HG02623 (cell line): ENCODE results near the gene HERC2.
"Not testable (repeated sequence)": the region's sequence is repeated elsewhere in the genome, so short reads cannot be mapped to it uniquely, and the experiment has no call there.

ENCODE experiments used
- ATAC-seq: cut with Tn5 transposase; IDR thresholded peaks from one replicate; pipeline ENCODE4 v1.9.1; 2021; ENCODE audit warnings: moderate library complexity; ENCODE audit not compliant: unreplicated experiment

HERC2 gene

DNA sequence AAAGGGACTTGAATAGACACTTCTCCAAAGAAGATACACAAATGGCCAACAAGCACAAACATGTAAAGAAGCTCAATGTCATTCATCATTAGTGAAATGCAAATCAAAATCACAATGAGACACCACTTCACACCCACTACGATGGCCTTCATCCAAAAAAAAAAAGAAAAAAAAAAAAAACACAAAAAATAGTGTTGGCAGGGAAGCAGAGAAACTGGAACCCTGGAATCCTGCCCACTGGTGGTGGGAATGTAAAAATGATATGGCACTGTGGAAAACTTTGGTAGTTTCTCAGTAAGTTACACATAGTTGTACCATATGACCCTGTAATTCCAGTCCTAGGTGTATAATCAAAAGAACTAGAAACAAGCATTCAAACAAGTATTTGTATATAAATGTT lies 94.7 kb downstream of the HERC2 start:
- ATAC-seq = not testable (repeated sequence)

DNA sequence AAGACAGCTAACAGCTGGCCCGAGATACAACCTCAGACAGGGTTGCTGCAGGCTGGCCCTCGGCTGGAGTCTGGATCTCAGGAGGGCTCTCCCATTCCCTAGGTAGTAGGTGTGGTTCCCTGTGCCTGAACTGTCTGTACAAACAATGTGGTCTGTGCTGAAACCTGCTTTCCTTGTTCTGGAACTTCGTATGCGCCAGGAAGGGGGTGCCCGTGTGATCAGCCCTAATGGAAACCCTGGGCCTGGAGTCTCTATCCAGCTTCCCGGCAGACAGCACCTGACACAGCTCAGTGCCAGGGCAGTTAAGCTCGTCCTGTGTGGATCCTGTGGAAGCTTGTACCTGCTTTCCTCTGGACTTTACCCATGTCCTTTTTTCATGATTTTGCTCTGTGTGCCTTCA lies 99.4 kb downstream of the HERC2 start:
- ATAC-seq = not testable (repeated sequence)

DNA sequence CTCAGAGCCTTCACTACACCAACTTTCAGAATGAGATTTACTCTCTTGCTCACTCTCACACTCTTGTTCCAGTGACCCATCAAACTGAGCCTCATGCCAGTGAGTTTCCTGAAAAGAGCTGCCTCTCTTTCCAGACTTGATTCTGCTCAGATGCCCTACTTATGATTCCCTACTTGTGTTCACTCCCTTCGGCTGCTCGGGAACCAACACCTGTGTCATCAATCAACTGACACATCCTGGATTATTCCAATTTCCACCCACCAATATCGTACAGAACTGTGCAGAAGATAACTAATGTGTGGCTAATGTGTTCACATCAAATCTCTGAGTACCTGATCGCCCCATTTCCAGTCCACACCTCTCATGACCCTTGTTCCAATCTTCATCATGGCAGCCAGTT lies 100.3 kb downstream of the HERC2 start:
- ATAC-seq = not testable (repeated sequence)

DNA sequence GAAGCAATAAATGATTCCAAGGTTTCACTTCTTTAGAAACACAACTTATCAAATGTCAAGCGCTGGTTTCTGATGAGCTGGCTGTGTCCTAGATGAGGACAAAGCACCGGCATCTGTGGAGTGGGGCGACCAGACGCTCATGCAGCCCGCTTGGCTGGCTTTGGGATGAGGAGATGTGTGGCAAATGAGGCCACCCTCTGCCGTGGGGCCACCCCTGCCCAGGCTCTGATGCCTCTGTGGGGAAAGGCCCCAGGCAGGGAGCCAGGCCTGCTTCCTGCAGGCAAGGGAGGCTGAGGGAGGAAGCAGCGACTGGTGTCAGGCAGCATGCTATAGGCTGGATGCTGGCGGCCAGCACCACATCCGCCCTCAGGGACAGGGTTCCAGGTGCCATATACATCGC lies 102.9 kb downstream of the HERC2 start:
- ATAC-seq = no peak

DNA sequence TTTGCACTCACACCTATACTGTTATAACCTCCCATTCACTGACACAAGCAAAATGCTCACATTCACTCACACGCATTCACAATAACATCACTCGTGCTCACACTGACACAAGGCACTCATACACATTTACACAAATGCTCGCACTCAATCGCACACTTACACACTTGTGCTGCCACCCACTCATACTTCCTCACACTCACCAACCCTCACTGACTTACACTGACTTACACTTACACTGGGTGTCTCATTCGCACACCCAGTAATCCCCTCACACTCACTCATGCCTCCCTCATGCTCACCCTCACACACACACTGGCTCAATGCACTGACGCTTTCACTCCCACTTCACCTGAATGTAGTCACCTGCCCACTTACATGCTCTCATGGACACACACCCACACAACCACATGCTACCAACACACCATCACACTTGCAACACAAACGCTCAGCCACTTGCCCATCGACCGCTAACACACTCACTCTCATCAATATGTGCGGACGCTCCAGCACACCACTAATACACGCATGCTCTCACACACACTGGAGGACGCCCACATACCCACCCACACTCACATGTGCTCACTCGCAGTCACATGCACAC lies 104.9 kb downstream of the HERC2 start:
- not testable (repeated sequence) for ATAC-seq

DNA sequence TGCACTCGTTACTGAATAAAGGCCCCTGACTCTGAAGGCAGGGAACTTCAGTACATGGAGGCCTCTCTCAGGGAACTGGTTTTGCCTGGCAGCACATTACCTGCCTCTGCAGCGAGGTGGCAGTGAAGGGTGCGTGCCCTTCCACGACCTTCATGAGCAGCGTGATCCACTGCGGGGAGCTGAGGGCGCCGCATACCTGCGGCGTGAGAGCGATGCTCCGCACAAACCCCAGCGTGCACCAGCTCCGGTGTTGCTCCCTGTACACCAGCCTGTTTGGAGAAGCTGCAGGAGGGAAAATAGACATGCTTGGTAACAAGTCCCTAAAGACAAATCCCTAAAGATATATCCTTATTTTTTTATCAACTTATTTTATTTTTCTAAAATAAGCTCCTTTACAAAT lies 106.5 kb downstream of the HERC2 start:
- not testable (repeated sequence) for ATAC-seq

- ATAC-seq = not testable (repeated sequence)
Observed at GRCh38 chr15:28214006-28214790, 107.8 kb downstream of the HERC2 start.

DNA sequence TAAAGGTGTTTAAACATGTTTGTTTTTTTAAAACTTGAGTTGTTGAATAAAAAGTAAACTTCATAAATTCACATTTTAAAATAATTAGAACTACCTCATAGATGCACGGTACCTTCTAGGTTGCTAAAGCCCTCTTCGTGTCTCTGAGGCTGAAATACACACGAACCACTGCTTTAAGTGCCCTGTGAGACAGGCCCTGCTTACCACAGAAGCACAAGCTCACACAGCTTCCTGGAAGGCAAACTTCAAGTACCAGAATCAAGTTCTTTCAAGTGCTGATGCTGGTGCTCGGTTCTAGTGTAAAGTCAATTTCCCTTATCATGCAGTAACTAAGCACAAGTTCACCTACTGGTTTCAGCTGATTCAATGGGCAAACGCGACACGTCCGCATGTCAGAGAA lies 108.6 kb downstream of the HERC2 start:
- not testable (repeated sequence) for ATAC-seq

GRCh38 chr15:28208583-28208982 lies 113.4 kb downstream of the HERC2 start:
- ATAC-seq = no peak

DNA sequence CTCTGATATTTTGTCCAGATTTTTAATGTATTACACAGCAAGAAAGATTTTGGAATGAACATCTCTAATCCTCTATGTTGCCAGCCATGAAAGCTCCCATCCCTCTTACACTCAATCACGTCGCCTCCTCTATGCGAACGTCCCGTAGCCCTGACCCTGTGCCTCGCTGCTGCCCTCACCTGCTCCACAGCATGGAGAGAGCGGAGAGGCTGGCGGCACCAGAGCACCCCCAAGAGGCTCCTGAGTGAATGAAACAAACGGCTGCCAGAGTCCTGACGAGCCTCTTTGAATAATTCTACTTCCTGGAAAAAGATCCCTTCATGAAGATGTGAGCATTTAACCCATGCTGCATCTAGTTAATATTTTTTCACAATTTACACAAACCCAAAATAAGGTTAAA lies 116.3 kb downstream of the HERC2 start:
- not testable (repeated sequence) for ATAC-seq

DNA sequence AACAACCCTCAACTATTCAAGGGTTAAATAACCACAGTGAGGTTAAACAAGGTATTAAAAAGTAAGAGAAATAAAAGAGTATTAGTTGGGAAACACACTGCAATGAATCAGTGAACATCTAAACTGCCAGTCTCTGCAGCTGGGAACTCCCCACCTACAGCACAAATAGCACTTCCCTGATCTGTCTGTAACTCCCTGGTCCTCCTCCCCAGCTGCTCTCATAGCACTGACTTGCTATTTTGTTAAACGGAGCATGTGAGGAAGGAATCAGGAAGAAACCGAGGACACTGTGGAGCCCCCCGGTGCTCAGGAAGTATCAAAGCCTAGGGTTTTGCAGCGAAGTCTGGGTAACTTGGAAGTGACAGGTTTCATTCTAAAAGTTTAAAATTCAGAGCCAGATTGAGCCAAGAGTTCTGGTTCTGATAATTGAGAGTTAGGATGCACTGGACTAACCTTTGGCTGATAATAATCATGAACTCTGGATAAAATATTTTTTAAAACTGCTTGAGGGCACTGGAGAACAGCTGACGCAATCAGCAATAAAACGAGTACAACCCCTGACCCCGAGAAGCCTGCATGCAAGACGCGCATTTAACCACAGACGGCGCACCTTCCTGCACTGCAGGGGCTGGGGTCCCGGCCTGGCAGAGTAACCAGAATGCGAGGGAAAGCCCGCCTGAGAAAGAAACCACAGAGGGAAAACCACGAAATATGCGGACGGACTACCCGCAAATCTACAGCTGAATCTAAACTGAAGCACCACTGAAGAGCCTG lies 118.7 kb downstream of the HERC2 start:
- ATAC-seq = not testable (repeated sequence)

DNA sequence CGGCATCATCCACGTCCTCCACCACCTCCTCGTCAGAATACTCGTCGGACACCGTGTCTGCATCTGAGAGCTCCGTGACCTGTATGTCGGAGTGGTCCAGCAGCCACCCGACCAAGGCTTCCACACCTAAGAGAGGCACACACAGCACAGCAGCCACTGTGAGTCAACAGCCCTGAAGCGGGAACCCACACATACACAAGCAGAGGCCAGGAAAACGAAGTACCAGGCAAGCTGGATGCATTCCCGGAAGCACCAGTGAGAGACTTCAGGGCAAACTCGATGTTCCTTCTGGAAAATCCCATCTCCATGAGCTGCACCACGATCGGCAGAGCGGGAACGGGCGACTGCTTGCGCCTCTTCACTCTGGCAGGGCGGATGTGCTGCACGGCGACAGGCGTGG lies 119.9 kb downstream of the HERC2 start:
- not testable (repeated sequence) for ATAC-seq

DNA sequence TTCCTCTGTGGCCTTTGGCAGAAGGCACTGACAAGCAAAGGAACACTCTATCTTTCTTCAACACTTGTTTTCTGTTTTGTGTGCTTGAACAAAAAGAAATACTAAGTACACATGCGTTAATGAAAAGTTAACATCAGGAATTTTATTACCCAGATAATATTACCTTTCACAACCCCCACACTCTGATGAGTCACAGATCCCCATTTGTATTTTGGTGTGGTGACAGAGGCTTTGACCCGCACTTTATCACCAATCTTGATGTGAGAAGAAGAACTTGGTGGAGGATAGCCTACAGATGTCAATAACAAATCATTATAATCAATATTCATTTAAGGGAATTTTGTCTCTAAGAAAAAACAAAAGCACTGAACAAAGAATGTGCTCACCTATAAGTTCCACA lies 123.8 kb downstream of the HERC2 start:
- ATAC-seq = not testable (repeated sequence)

GRCh38 chr15:28197694-28198093 lies 124.3 kb downstream of the HERC2 start:
- not testable (repeated sequence) for ATAC-seq

GRCh38 chr15:28196581-28196980 lies 125.4 kb downstream of the HERC2 start:
- not testable (repeated sequence) for ATAC-seq

DNA sequence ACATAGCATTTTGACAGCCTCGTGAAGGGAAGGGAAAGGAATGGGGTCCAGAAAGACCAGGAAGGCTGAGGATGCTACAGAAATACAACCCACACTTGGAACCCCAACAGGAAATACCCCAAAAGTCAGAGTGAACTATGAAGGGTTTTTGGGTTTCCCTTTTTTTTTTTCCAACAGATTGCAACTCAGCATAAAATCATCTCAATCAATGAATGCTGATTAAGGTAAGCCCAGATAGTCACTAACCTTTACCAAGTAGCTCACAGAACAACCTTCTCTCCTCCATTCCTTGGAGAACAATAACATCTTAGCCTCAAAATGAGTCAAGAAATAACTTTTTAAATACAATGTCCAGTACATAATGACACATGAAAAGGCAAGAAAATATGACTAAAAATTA lies 129.2 kb downstream of the HERC2 start:
- no peak for ATAC-seq

- no peak for ATAC-seq
Observed at GRCh38 chr15:28191832-28192231, 130.1 kb downstream of the HERC2 start.

- no peak for ATAC-seq
Observed at GRCh38 chr15:28190391-28191174, 131.4 kb downstream of the HERC2 start.

DNA sequence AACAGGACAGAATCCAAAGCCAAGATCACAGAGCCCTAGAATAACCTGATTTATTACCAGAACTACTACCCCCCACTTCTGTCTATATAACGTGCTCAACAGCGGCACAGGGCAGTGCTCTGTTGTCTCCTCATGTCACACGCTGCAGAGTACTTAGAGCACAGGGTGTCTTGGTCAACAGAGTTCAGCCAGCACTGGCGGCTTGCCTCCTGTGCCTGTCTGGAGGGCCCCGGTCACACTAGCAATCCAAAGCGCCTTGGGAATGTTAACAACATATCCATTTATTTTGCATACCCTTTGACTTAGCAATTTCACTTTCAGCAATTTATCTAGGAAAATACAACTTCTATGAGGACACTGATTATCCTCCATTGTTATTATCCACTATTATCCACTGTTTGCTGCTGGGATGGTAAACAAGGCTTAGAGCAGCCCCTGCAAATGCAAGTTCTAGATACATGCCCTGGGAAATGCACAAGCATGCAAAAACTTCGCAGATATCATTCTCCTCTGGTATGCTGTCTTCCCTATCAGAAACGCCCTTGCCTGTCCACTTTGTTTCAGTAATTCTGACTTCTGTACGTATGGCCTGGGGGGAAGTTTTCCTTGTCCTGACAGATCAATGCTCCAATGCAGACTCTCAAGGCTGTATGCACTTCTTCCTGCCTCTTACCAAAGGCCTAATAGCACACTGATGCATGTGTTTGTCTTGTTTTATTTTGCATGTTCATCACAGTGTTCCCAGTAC lies 136.7 kb downstream of the HERC2 start:
- no peak for ATAC-seq

DNA sequence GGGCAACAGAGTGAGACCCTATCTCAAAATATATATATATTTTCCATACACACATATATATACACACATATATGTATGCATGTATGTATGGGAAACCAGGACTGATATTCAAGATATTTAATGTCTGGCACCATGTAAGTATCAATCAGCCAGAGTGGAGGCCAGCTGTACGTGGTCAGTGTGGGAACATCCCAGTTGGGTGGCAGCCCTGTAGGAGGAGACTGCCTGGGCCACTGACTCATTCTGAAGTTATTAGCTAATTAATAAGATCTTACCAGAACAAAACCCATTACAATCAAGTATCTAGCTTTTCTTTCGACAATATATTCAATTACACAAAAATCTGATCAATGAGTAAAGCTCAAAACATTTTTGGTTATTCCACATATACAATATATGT lies 137.8 kb downstream of the HERC2 start:
- no peak for ATAC-seq
